GM19099 (cell line): ENCODE results near the gene FKTN.

Experiments
- POLR2A ChIP-seq: IDR thresholded peaks from 3 replicates; pipeline ENCODE4 v1.6.1; 2011; ENCODE audit warnings: low read depth; ENCODE audit not compliant: insufficient read length; ENCODE audit errors: extremely low read depth

Gene FKTN

DNA sequence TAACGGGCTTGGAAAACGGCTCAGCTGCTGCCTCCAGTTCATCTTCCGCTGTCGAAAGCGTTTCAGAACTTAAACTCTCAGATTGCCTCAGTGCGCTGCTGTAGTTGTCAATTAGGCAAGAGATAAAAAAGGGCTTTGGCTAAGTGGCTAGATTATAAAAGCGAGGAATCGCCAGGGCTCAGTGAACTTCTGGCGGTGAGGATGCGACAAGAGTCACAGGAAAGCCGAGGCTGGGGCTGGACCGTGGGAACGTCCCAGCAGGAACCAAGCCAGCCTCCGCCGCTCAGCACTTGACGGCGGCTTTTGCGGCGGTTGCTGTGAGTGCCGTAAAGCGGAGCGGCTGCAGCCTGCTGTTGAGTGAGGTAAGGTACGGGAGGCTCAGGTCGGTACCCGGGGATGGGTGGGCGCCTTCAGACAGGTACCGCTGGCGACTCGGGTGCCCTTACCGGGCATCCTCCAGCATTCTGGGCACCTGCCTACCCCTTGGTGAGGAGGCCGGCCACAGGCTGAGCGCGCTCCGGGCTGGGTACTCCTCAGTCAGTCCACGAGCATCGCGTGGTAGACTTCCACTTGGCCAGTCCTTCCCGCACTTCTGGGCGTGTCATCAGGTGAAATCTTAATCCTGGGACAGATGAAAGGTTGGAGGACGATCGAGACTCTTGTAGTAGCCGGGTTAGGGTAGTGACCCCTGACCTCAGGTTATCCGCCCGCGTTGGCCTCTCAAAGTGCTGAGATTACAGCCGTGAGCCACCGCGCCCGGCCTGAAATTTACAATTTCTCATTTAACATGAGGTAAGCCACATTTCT lies at the start of gene FKTN:
TSS of gene FKTN (plus strand) at position 328 of the 807 bp plus-strand sequence. CDS start 16,902 bp downstream, outside the sequence.
- peak; percentile 95 for TF ChIP-seq POLR2A

DNA sequence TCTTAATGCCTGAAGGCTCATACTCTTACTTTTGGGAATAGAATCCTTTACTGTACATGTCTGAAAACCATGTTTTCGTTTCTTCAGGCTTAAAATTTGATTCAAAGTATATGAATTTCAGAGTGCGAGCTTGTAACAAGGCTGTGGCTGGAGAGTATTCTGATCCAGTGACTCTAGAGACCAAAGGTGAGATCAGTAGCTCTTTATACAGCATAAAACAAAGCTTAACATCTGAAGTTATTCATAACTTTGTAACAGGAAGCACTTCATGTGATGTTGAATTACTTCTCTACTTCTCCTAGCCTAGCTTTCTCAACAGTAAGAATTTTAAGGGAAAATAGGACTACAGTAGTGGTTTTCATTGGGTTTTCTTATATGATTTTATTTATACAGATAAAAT lies 49.4 kb upstream of the FKTN start:
- TF ChIP-seq POLR2A = no peak

DNA sequence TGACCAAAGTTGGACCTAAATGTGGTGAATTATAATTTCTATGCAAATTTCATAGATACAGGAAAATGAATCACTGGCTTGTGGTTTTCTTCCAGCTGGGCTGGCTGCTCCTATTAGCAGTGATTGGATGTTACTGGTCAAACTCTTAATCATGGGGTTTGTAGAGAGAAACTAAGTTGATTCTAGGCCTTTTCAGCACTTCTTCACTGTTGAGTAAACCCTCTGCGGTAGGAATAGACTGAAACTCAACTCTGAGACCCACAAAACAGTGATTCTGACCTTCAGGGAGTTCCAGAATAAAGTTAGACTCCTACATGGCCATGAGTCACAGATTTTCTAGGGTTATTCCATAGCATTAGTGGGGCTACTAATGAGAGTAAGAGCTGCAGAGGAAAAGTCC lies 47.9 kb upstream of the FKTN start:
- TF ChIP-seq POLR2A = no peak

DNA sequence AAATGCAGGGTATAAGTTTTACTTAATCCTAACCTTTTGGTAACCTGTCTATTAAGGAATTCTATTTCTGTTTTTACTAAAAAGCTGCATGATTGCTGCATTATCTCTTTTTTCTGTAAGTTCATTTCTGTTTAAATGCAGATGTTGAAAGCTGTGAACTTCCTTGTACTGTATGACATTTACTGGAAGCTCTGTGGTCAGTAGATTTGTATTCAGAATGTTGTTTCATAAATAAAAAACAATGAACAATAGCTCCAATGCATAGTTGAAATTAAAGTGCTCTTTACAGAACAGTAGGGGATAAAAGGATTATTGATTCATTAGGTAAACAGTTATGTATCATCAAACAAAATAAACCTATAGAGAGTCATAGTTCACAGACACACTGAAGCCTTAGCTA lies 46.5 kb upstream of the FKTN start:
- TF ChIP-seq POLR2A = no peak

DNA sequence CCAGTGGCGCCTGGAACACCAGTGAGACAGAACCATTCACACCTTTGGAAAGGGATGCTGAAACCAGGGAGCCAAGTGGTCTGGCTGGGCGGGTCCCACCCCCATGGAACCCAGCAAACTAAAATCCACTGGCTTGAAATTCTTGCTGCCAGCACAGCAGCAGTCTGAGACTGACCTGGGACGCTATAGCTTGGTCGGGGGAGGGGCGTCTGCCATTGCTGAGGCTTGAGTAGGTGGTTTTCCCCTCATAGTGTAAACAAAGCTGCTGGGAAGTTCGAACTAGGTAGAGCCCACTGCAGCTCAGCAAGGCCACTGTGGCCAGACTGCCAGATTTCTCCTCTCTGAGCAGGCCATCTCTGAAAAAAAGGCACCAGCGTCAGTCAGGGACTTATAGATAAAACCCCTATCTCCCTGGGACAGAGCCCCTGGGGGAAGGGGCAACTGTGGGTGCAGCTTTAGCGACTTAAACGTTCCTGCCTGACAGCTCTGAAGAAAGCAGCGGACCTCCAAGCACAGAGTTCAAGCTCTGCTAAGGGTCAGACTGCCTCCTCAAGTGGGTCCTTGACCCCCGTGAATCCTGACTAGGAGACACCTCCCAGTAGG lies 42.0 kb upstream of the FKTN start:
- TF ChIP-seq POLR2A = no peak

DNA sequence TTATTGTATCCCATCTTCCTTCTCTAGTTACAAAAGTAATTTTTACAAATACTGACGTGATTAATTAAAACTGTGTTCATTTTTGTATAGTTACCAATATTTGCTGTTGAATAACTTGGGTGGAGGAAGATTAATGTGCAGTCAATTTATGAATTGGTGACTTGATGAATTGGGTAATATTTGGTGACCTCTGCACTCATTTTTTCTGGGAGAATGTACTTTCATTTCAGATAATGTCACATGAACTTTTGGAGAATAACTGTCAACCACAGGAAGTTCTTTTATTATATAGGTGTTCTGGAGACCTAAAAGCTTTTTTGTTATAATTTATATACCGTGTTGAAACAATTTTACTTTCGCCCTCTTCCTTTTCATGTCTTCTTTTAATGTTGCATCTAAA lies 26.4 kb upstream of the FKTN start:
- no peak for TF ChIP-seq POLR2A

DNA sequence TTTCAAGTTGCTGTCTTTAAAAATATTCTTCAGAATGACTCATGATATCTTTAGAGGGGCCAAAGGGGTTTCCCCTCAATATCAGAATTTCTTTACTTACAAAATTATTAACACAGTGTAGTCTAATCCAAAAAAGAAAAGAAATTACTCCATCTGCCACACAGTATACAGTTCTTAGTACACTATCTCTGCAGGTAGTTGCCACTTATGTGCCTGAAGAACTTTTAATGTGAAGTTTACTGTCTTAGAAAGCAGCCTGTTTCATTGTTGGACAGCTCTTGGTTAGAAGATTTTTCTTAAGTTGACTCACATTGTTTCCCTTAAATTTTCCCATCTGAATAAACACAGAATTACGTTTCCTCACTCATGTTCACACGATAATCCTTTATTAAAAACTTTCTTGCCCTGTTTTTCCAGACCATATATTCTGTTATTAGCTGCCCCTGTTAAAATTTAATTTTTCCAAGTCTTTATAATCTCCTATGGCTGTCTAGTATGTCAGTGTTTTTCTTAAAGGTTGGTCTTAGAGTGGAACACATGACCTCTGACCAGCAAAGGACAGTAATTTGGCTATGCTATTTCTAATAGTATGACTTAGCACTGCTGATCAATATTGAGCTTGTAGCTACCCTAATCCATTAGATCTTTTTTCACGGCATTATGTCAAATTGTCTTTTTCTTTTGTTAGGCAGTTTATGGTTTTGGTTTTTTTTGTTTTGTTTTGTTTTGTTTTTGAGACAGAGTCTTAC lies 21.8 kb upstream of the FKTN start:
- no peak for TF ChIP-seq POLR2A

DNA sequence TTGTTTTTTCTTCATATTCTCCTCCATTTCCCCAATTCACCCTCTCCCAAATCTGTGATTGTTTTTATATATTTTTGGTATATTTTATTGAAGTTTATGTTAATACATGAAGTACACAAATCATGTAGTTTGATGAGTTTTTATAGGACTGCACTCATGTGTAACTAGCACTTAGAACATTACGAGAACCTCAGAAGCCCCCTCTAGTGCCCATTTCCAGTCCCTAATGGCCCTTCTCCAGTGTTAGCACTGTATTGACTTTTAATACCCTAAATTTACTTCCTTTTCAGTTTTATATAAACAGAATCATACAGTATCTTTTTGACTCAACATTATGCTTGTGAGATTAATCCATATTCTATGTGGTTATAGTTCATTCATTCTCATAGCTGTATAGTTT lies 18.5 kb upstream of the FKTN start:
- no peak for TF ChIP-seq POLR2A

DNA sequence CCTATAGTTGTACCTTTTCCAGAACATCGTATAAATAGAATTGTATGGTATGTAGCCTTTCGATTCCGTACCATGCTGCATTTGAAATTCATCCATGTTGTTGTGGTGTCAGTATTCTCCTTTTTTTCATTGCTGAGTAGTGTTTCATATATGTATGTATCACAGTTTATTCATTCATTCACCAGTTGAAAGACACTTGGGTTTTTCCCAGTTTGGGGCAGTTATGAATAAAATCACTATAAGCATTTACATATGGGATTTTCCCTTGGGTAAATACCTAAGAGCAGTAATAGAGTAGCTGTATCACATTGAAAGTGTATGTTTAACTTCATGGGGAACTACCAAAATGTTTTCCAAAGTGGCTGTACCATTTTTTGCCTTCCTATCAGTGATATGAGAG lies 16.1 kb upstream of the FKTN start:
- no peak for TF ChIP-seq POLR2A

DNA sequence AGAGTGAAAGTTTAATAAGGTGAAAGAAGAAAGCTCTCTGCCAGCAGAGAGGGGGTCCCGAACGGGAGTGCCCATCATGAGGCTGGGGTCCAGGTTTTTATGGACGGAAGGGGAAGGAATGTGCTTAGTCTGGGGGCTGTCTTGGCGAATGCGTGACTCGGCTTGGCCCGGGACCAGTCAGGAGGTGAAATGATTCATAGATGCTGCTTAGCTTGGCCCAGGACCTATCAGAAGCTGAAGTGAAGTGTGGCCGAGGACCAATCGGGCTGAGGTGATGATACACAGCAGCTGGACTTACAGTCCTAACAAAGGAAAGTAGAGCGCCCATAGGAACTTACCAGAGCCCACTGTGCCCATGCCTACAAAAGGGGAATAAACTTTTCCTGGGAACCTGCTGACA lies 3.9 kb upstream of the FKTN start:
- no peak for TF ChIP-seq POLR2A

DNA sequence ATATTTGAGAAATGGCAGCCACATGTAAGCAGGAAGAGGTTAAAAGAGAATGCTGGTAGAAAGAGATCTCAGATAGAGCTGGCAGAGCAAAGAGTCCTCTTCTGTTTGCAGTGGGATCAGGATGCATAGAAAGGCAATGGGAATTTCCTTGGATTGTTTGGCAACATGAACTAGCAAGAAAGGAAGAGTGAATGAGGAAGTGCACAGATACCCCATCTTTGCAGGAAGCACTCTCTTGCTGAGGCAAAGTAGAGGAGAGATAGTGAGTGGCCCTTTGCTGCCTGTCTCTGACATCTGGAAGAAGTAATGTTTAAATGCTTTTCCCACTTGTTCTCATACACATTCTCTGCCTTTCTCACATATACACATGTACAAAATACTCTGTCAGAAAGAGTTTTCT lies 14.5 kb downstream of the FKTN start:
- TF ChIP-seq POLR2A = no peak

DNA sequence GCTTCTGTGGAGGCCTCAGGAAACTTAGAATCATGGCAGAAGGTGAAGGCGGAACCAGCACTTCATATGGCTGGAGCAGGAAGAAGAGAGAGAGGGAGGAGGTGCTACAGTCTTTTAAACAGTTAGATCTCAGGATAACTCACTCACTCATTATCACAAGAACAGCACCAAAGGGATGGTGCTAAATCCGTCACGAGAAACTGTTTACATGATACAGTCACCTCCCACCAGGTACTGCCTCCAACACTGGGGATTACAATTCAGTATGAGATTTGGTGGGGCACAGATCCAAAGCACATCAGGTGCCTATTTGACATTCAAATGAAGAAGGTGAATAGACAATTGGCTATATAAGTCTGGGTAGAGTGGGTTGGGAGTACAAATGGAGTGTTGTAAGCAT lies 35.2 kb downstream of the FKTN start:
- TF ChIP-seq POLR2A = no peak

DNA sequence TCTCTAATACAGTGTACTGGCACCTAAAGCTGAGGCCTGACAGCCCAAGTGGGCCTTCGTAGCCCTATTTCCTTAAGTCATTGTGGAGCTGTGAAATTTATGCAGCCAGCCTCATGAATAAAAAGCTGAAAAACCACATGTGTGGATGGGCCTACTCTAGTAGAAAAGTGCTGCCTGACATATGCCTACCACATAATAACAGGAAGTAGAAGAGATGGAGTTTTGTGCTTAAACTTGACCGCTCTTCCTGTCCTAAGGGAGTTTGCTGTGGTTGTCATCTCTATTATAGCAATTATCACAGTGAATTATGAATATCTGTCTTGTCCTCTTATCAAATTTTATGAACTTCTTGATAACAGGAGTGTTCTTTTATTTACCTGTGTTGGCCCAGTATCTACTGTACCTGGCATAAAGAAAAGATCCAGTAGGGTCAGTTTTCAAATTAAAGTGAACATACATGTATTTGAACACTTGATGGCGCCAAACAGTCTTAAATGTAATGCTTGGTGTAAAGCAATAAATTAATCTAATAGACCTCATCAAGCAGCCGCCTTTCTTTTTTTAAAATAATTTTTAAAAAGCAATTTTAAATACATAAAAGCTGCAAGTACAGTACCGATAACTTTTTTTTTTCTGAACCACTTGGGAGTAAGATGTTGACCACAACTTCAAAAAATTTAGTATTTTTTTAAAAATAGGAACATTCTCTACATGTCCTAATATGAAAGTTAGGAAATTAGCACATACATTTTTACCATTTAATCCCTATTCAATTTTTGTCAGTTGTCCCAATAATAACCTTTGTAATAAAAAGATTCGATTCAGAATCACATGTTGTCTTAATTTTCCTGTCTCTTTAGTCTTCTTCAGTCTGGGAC lies 51.0 kb downstream of the FKTN start:
- no peak for TF ChIP-seq POLR2A

DNA sequence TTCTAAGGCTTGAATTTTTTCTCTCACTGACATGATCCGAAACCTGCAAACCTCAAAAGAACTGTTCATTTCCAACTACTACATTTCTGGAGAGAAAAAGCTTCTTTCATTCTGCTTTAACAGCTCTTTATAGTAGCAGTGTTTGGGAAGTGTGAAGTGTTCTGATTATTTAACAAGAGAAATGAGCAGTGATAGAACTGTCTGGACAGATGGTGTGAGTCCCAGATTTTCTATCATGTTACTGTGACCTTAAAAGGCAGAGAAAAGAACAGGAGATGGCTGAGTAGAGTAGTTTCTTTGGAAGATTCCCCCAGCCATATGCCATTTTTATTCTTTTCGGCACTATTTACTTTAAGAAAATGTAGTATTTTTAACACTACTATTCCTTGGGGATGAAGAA lies 63.1 kb downstream of the FKTN start:
- TF ChIP-seq POLR2A = no peak

DNA sequence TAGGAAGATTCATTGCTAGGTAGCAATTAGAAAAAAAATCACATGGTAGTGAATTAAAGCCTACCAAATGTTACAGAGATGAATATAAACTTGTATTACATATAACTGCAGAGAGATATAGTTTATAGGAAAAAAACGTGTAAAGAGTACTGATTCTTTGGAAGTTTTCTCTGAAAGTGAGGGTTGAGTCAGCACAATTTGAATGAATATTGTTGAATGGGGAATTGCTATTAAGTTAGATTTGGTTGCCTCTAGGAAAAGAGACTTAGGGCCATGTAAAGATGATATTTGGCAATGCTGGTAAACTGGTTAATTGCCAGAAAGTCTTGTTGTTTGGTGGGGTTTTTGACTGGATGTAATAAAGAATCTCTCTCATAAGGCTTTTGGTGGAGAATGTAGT lies 67.2 kb downstream of the FKTN start:
- no peak for TF ChIP-seq POLR2A
